HG03064 (cell line): ENCODE results near the gene PTGIS.

ENCODE experiments used
- ATAC-seq: cut with Tn5 transposase; IDR thresholded peaks from one replicate; pipeline ENCODE4 v1.9.1; 2021; ENCODE audit warnings: low read depth; ENCODE audit not compliant: unreplicated experiment

Gene PTGIS

DNA sequence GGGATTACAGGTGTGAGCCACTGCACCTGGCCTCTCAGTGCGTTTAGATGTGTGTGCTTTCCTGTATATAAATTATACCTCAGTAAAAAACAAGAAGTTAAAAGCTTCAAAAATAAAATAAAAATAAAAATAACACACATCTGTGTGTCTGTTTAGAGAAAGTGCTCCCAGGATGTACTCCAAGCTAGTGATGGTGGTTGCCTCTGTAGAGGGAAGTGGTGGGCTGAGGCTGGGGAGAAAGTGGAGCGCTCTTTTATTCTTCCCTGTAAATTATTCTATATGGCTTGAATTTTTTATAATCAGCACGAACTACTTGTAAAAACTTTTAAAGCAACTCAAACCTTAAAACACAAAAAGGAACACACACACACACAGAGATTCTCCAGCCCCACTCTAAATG lies 29.0 kb downstream of the PTGIS start:
- ATAC-seq: no peak

- ATAC-seq: no peak
These were observed 33.7 kb downstream of the PTGIS start for GRCh38 chr20:49534255-49534712.

GRCh38 chr20:49532285-49532946 lies 35.5 kb downstream of the PTGIS start:
- no peak for ATAC-seq

GRCh38 chr20:49529470-49529869 lies 38.5 kb downstream of the PTGIS start:
- ATAC-seq: no peak

GRCh38 chr20:49526568-49526967 lies 41.4 kb downstream of the PTGIS start:
- ATAC-seq: no peak

GRCh38 chr20:49526056-49526455 lies 41.9 kb downstream of the PTGIS start:
- no peak for ATAC-seq

GRCh38 chr20:49523767-49524360 lies 44.1 kb downstream of the PTGIS start:
- ATAC-seq: no peak

DNA sequence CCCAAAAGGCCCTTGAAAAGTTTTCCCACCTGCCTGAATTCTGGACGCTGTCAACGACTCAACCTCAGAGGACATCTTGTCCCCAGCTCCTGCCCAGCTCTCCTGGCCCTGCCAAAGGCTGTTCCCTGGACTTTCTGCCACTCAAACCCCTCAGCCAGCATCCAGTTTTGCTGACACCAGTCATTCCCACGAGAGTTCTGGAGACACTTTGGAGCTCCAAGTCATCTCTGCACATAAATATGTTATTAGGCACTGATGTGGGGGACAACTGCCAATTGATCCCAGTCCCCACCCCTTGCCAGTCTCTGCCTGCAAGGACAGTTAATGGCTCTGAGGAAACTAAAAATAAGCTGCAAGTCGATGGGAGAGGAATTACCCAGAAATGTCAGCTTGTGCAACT lies 46.6 kb downstream of the PTGIS start:
- ATAC-seq: no peak

DNA sequence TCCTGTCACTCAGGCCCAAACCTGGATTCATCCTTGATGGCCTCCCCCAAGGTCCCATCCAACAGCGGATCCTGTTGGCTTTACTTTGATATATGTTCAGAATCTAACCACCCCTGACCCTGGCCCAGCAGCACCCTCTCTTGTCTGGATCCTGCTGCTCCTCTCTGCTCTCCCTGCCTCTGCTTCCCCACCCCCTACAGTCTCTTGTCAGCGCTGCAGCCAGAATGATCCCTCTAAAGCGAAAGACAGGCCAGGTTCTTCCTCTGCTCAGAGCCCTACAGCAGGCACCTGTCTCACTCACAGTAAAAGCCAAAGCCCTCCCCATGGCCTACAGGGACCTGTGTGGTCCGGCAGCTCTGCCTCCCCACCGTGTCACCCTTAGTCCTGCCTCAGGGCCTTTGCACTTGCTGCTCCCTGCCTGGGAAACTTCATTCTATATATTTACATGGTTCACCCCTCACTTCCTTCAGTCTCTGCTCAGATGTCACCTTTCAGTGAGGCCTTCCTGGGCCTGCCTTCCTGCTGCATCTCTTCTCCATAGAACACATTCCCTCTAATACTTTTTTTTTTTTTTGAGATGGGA lies 48.1 kb downstream of the PTGIS start:
- no peak for ATAC-seq

GRCh38 chr20:49519212-49519712 lies 48.7 kb downstream of the PTGIS start:
- no peak for ATAC-seq

- ATAC-seq: no peak
These were observed 49.4 kb downstream of the PTGIS start for GRCh38 chr20:49518576-49518975.

DNA sequence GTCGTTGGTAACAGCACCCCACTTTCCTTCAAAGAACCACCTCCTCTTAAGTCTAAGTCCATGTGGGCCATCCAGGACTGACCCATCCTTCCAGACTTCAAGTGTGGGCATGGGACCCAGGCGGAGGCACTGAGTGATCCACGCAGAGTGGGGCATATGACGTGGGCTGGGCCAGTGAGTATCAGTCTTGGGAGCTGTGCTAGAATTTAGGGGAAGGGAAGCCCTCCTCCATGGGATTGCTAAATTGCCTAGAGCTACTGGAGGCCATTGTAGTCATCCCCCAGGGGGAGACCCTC lies 50.2 kb downstream of the PTGIS start:
- ATAC-seq: no peak

DNA sequence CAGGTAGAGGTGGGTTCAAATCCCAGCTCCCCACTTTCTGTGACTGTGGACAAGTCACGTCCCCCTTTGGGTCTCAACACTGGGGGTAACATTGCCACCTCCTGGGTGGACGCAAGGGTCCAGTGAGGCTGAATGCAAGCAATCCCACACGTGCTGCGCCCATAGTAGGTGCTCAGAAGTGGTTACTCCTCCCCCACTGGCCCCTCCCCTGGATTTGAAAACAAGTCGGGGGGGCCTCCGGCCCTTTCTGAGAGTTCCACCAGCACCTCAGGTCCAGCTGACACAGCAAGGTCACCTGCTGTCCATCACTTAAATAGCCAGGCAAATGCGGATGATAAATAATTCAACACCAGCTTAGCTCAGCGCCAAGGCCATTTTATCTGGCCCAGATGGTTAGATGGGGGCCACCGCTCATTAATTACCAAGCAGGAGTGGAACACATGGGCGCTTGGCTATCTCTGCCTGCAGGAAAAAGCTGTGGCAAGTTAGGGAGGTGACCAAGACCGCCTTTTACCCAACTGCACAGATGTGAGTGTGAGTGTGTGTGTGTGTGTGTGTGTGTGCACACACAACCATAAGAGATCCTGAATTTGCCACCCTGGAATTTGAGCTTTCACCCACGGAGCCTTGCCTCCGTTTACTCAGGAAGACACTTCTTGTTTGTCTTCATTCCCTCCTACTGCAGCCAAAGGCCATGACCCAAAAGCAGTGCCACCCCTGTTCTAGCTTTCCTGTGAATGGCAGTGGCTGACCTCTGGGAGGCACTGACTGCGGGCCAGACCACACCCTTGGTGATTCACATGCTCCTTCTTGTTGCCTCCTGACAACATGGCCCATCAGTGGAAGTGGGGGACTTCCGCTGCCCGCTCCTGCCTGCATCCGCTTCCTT lies 50.8 kb downstream of the PTGIS start:
- ATAC-seq: no peak

- ATAC-seq: no peak
These were observed 52.4 kb downstream of the PTGIS start for GRCh38 chr20:49515586-49515985.

DNA sequence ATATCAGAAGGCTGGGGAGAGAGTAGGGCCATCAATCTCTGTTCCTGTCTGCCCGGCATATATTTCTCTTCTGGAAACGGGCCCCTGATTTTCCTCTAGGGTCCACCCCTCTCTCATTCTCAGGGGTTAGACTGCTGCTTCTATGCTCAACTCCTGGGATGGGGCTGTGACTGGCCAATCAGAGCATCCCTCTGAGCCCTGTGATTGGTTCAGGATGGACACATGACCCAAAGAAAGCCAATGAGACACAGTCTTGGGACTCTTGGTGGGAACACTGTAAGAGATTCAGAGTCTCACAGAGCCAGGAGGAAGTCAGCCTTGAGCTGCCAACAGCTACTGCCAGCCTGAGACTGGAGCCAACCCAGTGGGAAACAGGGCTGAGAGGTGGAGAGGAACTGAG lies 54.4 kb downstream of the PTGIS start:
- ATAC-seq: no peak

DNA sequence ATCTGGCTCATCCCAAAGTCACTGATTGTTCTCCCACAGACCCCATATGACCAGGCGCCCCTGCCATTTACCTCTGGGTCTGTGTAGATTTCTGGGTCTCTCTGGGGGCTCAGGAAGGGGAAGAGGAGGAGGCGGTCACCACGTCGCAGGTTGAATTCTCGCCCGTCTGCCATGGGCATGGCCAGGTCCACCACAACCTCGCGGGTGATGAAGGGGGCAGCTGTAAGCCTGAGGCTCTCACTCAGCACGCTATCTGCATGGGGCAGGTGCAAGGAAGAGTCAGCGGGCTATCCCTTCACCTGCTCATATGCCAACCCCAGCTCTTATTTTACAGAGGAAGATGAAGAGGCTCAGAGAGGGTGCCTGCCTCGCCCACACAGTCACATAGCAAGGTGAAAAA lies 54.9 kb downstream of the PTGIS start:
- ATAC-seq: no peak

- ATAC-seq: no peak
These were observed 56.0 kb downstream of the PTGIS start for GRCh38 chr20:49511788-49512525.

- no peak for ATAC-seq
These were observed 57.3 kb downstream of the PTGIS start for GRCh38 chr20:49510562-49511122.

GRCh38 chr20:49508435-49509199 lies 59.3 kb downstream of the PTGIS start:
- ATAC-seq: no peak
